Iris pigment epithelial cell (primary cell): ENCODE measurements around the gene SMAD3.
"Not testable (repeated sequence)": the region's sequence is repeated elsewhere in the genome, so short reads cannot be mapped to it uniquely, and the experiment has no call there.

Experiments
- DNase-seq: peaks from one replicate; pipeline ENCODE4 v3.0.0-alpha.2; 2011; ENCODE audit warnings: low read depth

Gene SMAD3

GRCh38 chr15:67145710-67146109 lies 80.3 kb downstream of the SMAD3 start:
- DNase-seq = no peak

- DNase-seq = peak; percentile 89
These were observed 80.8 kb downstream of the SMAD3 start for GRCh38 chr15:67146234-67146633.

GRCh38 chr15:67146875-67147381 lies 81.5 kb downstream of the SMAD3 start:
- DNase-seq = peak; percentile 97

- DNase-seq = no peak
These were observed 82.1 kb downstream of the SMAD3 start for GRCh38 chr15:67147396-67147949.

- peak; percentile 80 for DNase-seq
These were observed 82.8 kb downstream of the SMAD3 start for GRCh38 chr15:67148196-67148701.

- DNase-seq = no peak
These were observed 83.8 kb downstream of the SMAD3 start for GRCh38 chr15:67149068-67149772.

GRCh38 chr15:67149773-67150022 lies 84.3 kb downstream of the SMAD3 start:
- no peak for DNase-seq

- peak; percentile 99 for DNase-seq
These were observed 84.8 kb downstream of the SMAD3 start for GRCh38 chr15:67150023-67150860.

GRCh38 chr15:67152429-67152828 lies 87.0 kb downstream of the SMAD3 start:
- DNase-seq = no peak

- DNase-seq = not testable (repeated sequence)
These were observed 87.6 kb downstream of the SMAD3 start for GRCh38 chr15:67153044-67153443.

GRCh38 chr15:67154249-67154648 lies 88.8 kb downstream of the SMAD3 start:
- no peak for DNase-seq

- no peak for DNase-seq
These were observed 91.0 kb downstream of the SMAD3 start for GRCh38 chr15:67156426-67156825.

- DNase-seq = no peak
These were observed 91.4 kb downstream of the SMAD3 start for GRCh38 chr15:67156834-67157233.

GRCh38 chr15:67157521-67158252 lies 92.3 kb downstream of the SMAD3 start:
- DNase-seq = no peak

- no peak for DNase-seq
These were observed 93.0 kb downstream of the SMAD3 start for GRCh38 chr15:67158367-67158766.

- DNase-seq = no peak
These were observed 96.0 kb downstream of the SMAD3 start for GRCh38 chr15:67161412-67161811.

GRCh38 chr15:67161881-67162280 lies 96.5 kb downstream of the SMAD3 start:
- no peak for DNase-seq

- DNase-seq = no peak
These were observed 97.8 kb downstream of the SMAD3 start for GRCh38 chr15:67163180-67163579.

GRCh38 chr15:67164401-67164791 lies 99.0 kb downstream of the SMAD3 start:
- no peak for DNase-seq

- DNase-seq = no peak
These were observed 99.4 kb downstream of the SMAD3 start for GRCh38 chr15:67164811-67165253.

- DNase-seq = peak; percentile 92
These were observed 100.2 kb downstream of the SMAD3 start for GRCh38 chr15:67165254-67166253.
